ENCODE data around the gene HMMR.
"Not testable (repeated sequence)": the region's sequence is repeated elsewhere in the genome, so short reads cannot be mapped to it uniquely, and the experiment has no call there.

The HMMR gene

GRCh38 chr5:163506095-163506457 is 45.6 kb downstream of the HMMR start:
- DNase-seq (ENCODE audit: low read depth in 2 of 2) = no peak

- DNase-seq (ENCODE audit: low read depth in 2 of 2) = no peak
Observed at GRCh38 chr5:163506726-163507125, 46.3 kb downstream of the HMMR start.

- DNase-seq (ENCODE audit: low read depth in 2 of 2) = no peak
Observed at GRCh38 chr5:163508753-163509152, 48.3 kb downstream of the HMMR start.

- no peak for DNase-seq (ENCODE audit: low read depth in 2 of 2)
Observed at GRCh38 chr5:163509291-163509951, 49.0 kb downstream of the HMMR start.

GRCh38 chr5:163512526-163512925 is 52.1 kb downstream of the HMMR start:
- no peak for DNase-seq (ENCODE audit: low read depth in 2 of 2)

- DNase-seq (ENCODE audit: low read depth in 2 of 2) = no peak
Observed at GRCh38 chr5:163525096-163525495, 64.7 kb downstream of the HMMR start.

GRCh38 chr5:163529698-163530097 is 69.3 kb downstream of the HMMR start:
- no peak for DNase-seq (ENCODE audit: low read depth in 2 of 2)

- no peak for DNase-seq (ENCODE audit: low read depth in 2 of 2)
Observed at GRCh38 chr5:163531272-163531671, 70.8 kb downstream of the HMMR start.

GRCh38 chr5:163532171-163533084 is 72.0 kb downstream of the HMMR start:
- DNase-seq (ENCODE audit: low read depth in 2 of 2) = no peak

- no peak for DNase-seq (ENCODE audit: low read depth in 2 of 2)
Observed at GRCh38 chr5:163533223-163533622, 72.8 kb downstream of the HMMR start.

- DNase-seq (ENCODE audit: low read depth in 2 of 2) = no peak
Observed at GRCh38 chr5:163534492-163535094, 74.2 kb downstream of the HMMR start.

GRCh38 chr5:163535290-163535689 is 74.9 kb downstream of the HMMR start:
- DNase-seq (ENCODE audit: low read depth in 2 of 2) = no peak

- not testable (repeated sequence) for DNase-seq (ENCODE audit: low read depth in 2 of 2)
Observed at GRCh38 chr5:163536442-163536841, 76.0 kb downstream of the HMMR start.

GRCh38 chr5:163540696-163541095 is 80.3 kb downstream of the HMMR start:
- no peak for DNase-seq (ENCODE audit: low read depth in 2 of 2)

All from stimulated activated CD8-positive, alpha-beta memory T cell treated with anti-CD3 and anti-CD28 coated beads, Interleukin-2, amount 100 ng/mL, for 48 hours (primary cell).